Small intestine (tissue), 7 donors: ENCODE data around the gene ABL2. TPM values are rescaled to one million over a fixed set of nuclear protein-coding genes. Genes with fewer than 3 reads are reported as not detected.

Source experiments
- DNase-seq, 2 donors: peaks; one replicate each; pipeline versions ENCODE4 v3.0.0 to v3.0.0-alpha.2; 2013
- FAIRE-seq: peaks from 2 replicates; lab custom pipeline; 2012; peaks lifted over from hg19 to GRCh38; lab: Jason Lieb, UNC
- H3K27ac ChIP-seq, 3 donors: one replicate each; pipeline ENCODE4 v1.5.1; 2013; ENCODE audit warnings: low read length in 2 of 3, mild to moderate bottlenecking in 2 of 3, control low read depth in 1 of 3, inconsistent platforms in 1 of 3, low read depth in 1 of 3, moderate library complexity in 1 of 3
- H3K27me3 ChIP-seq, 3 donors: one replicate each; pipeline ENCODE4 v1.6.1; 2013; ENCODE audit warnings: low read length in 3 of 3, inconsistent platforms in 1 of 3; ENCODE audit not compliant: control insufficient read depth in 3 of 3, insufficient read depth in 3 of 3
- H3K36me3 ChIP-seq, 3 donors: one replicate each; pipeline ENCODE4 v1.6.1; 2013; ENCODE audit warnings: low read length in 3 of 3, inconsistent platforms in 1 of 3, low read depth in 1 of 3, mild to moderate bottlenecking in 1 of 3, moderate library complexity in 1 of 3; ENCODE audit not compliant: control insufficient read depth in 3 of 3, insufficient read depth in 2 of 3
- H3K4me1 ChIP-seq, 3 donors: one replicate each; pipeline ENCODE4 v1.6.1; 2013; ENCODE audit warnings: low read length in 2 of 3, inconsistent platforms in 1 of 3, low read depth in 1 of 3, mild to moderate bottlenecking in 1 of 3, moderate library complexity in 1 of 3; ENCODE audit not compliant: control insufficient read depth in 3 of 3, insufficient read depth in 2 of 3
- H3K4me3 ChIP-seq, 3 donors: one replicate each; pipeline ENCODE4 v1.5.1; 2013; ENCODE audit warnings: low read length in 3 of 3, control low read depth in 1 of 3, inconsistent platforms in 1 of 3, low read depth in 1 of 3, mild to moderate bottlenecking in 1 of 3, moderate library complexity in 1 of 3
- H3K9me3 ChIP-seq, 2 donors: one replicate each; pipeline ENCODE4 v1.6.1; 2013; ENCODE audit warnings: low read depth in 1 of 2, low read length in 1 of 2; ENCODE audit not compliant: control insufficient read depth in 2 of 2, insufficient read depth in 1 of 2
- WGBS, 3 donors: extraction: QIAGEN DNeasy Blood & Tissue Kit; methylation state at CpG; one replicate each; pipeline ENCODE4 v1.1.7; 2013; 5-methylcytosine and 5-hydroxymethylcytosine counted together
- polyA plus RNA-seq, 4 donors: library from polyadenylated mRNA; stranded (reverse) in 3 of 4; unstranded in 1 of 4; fragments of 200-250 nt in 3 of 4; fragments of 120-200 nt in 1 of 4; gene quantifications; one replicate each; pipeline versions ENCODE4 v1.2.1 to v1.2.3, GENCODE V29; 2013
- donor health status: healthy with polysubstance abuse.
- donor health status: control.
- donor health status: control.
- donor health status: Bipolar disorder and iron deficiency.
- donor health status: healthy.

Gene ABL2
- polyA plus RNA-seq, 4 donors = 1.6 to 8.1 (median 3.0) TPM

DNA sequence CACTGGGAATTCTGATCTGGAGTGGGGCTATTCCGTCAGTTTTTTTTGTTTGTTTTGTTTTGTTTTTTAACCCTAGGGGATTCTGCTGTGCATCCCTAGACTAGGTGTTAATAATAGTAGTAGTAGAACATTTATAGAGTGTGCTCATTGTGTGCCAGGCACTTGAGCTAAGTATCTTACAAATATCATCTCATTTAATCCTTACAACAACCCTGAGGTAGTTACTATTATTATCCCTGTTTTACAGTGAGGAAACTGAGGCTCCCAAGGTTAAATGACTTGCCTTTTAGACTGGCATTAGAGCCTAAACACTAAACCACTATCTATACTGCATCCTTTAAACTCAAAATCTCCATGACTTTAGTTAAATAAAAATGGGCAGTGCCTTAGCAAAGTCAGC lies 125.5 kb downstream of the ABL2 start:
- FAIRE-seq (no peak), DNase-seq (no peak)
- Histone ChIP-seq H3K27me3 (no peaks in the 10 kb centered on the region), H3K4me3 (no peak overlapping the region), H3K27ac (no peak overlapping the region), H3K36me3 (peaks cover 5 to 27% (median 9%) of the 10 kb centered on the region in 3 donors), H3K4me1 (peaks cover 0 to 3% (median 0%) of the 10 kb centered on the region in 3 donors), H3K9me3 (no peaks in the 10 kb centered on the region)
- 93 to 100% (median 96%) methylated on average over 1 of the region's 1 CpG for WGBS, 3 donors

DNA sequence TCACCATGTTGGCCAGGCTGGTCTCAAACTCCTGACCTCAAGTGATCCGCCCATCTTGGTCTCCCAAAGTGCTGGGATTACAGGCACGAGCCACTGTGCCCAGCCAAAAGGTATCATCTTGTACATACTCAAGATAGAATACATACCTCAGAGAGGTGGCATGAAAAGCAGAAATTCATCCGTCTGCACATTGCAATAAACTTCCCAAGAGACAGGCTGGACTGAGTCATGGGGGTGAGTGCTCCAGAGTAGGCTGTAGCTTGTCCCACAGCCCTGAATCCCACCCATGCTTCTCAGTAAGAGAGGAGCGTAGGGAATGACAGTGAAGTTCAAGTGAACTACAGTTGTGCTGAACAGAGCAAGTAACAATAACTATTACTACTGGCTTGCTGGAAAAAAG lies 127.9 kb downstream of the ABL2 start:
- Histone ChIP-seq H3K4me1 (peaks cover 0 to 3% (median 0%) of the 10 kb centered on the region in 3 donors), H3K27ac (no peak overlapping the region), H3K27me3 (no peaks in the 10 kb centered on the region), H3K36me3 (peaks cover 0 to 20% (median 2%) of the 10 kb centered on the region in 3 donors), H3K9me3 (no peaks in the 10 kb centered on the region), H3K4me3 (no peak overlapping the region)
- DNase-seq (no peak), FAIRE-seq (no peak)
- WGBS, 3 donors = 95 to 99% (median 98%) methylated on average over 4 of the region's 4 CpGs

DNA sequence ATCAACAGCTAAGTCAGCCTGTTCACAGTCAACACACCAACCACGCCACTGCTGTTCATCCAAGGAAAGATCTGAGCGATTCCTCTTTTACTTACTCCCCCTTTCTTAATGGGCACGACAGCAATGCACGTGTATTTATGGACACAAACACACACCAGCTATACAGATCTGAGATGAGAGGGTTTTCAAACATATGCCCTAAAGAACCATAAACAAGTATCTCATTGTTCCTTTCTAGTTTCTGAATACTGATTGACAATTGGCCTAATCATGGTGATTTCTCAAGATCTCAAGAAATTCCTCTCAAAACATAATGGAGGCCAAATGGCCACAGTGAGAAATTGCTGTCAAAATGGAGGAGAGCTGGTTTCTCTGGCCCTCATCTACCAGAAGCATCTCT lies 129.6 kb downstream of the ABL2 start:
- DNase-seq (no peak), FAIRE-seq (no peak)
- peaks cover 0 to under 1% (median 0%) of the 10 kb centered on the region in 3 donors for H3K4me1 ChIP-seq
- H3K27ac ChIP-seq = no peak overlapping the region
- WGBS, 3 donors = 93 to 96% (median 96%) methylated on average over 4 of the region's 4 CpGs
- no peaks in the 10 kb centered on the region for H3K27me3 ChIP-seq
- no peak overlapping the region for H3K4me3 ChIP-seq
- peaks cover 4 to 34% (median 5%) of the 10 kb centered on the region in 3 donors for H3K36me3 ChIP-seq
- H3K9me3 ChIP-seq = no peaks in the 10 kb centered on the region

GRCh38 chr1:179095924-179096323 lies 133.6 kb downstream of the ABL2 start:
- no peaks in the 10 kb centered on the region for H3K4me1 ChIP-seq
- H3K27ac ChIP-seq = no peak overlapping the region
- H3K4me3 ChIP-seq = no peak overlapping the region
- no peaks in the 10 kb centered on the region for H3K27me3 ChIP-seq
- H3K9me3 ChIP-seq = no peaks in the 10 kb centered on the region
- WGBS, 3 donors = 79 to 86% (median 79%) methylated on average over 3 of the region's 3 CpGs
- DNase-seq (no peak), FAIRE-seq (no peak)
- H3K36me3 ChIP-seq = peaks cover 12 to 69% (median 19%) of the 10 kb centered on the region in 3 donors

GRCh38 chr1:179095377-179095776 lies 134.1 kb downstream of the ABL2 start:
- H3K36me3 ChIP-seq = peaks cover 12 to 69% (median 19%) of the 10 kb centered on the region in 3 donors

DNA sequence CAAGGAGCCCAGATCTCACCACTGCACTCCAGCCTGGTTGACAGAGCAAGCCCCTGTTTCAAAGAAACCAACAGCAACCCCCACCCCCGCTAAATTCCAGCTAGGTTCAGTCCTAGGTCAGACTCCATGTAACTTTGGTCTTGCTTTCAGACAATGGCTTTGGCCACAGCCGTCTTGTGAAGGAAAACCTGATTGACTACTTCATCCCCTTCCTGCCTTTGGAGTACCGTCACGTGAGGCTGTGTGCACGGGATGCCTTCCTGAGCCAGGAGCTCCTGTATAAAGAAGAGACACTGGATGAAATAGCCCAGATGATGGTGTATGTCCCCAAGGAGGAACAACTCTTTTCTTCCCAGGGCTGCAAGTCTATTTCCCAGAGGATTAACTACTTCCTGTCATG lies 134.7 kb downstream of the ABL2 start:
- DNase-seq = no peak
- no peaks in the 10 kb centered on the region for H3K4me1 ChIP-seq
- 74 to 81% (median 79%) methylated on average over 5 of the region's 5 CpGs for WGBS, 3 donors
- peaks cover 12 to 72% (median 19%) of the 10 kb centered on the region in 3 donors for H3K36me3 ChIP-seq
- H3K27me3 ChIP-seq = no peaks in the 10 kb centered on the region
- H3K4me3 ChIP-seq = no peak overlapping the region
- H3K27ac ChIP-seq = no peak overlapping the region
- FAIRE-seq = no peak
- no peaks in the 10 kb centered on the region for H3K9me3 ChIP-seq

More at GRCh38 chr1:179095377-179095776, 134.1 kb downstream of the ABL2 start:
- H3K9me3 ChIP-seq = no peaks in the 10 kb centered on the region
- H3K4me1 ChIP-seq = no peaks in the 10 kb centered on the region
- no peaks in the 10 kb centered on the region for H3K27me3 ChIP-seq
- WGBS, 3 donors = 90 to 93% (median 92%) methylated on average over 4 of the region's 4 CpGs
- DNase-seq = no peak
- H3K27ac ChIP-seq = no peak overlapping the region
- no peak overlapping the region for H3K4me3 ChIP-seq
- no peak for FAIRE-seq

DNA sequence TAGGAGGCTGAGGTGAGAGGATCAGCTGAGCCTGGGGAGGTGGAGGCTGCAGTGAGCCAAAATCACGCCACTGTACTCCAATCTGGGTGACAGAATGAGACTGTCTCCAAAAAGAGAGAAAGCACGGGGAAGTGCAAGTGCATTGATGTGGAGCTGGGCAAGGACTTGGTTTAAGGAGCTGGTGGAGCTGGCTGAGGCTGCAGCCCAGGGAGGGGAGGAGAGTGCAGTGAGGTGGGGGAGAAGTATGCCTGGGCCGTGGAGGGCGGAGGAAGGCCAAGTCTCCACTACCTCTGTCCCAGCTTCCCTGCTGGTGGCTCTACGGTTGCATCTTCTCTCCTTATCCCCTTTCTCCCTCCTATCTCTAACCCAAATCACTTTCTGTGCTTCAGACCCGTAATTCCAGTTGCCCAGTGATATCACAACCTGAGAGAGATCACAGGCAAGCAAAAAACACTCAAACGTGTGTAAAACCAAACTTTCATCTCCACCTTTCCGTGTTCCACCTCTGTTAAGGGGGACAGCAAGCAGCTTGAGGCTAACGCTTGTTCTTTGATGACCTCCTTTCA lies 136.5 kb downstream of the ABL2 start:
- H3K27ac ChIP-seq = no peak overlapping the region
- no peaks in the 10 kb centered on the region for H3K9me3 ChIP-seq
- no peak for DNase-seq
- H3K36me3 ChIP-seq = peaks cover 12 to 83% (median 21%) of the 10 kb centered on the region in 3 donors
- no peak for FAIRE-seq
- H3K4me3 ChIP-seq = no peak overlapping the region
- no peaks in the 10 kb centered on the region for H3K4me1 ChIP-seq
- H3K27me3 ChIP-seq = no peaks in the 10 kb centered on the region
- WGBS, 3 donors = 83 to 91% (median 85%) methylated on average over 9 of the region's 9 CpGs

DNA sequence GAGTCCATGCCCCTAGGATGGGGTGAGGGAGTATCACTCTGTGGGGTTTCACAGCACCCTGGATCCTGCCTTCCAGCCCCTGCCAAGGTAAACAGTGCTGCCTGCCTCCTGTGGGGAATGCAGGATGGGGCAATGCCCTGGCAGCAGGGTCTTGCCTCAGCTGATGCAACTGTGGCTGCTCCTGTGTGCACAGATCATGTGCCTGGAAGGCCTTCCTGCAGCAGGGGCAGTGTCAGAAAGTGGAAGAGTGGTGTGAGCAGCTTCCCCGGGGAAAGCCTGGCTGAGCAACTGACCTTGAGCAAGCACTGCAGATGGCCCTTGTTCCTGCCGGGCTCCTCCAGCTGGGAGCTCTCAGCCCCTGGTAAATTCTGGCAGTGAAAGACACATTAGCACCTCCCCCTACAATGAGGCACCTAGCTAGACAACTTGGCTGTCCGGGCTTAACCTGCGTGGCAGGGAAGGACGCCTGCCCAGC lies 137.7 kb downstream of the ABL2 start:
- no peaks in the 10 kb centered on the region for H3K9me3 ChIP-seq
- no peak for FAIRE-seq
- peaks cover 12 to 88% (median 21%) of the 10 kb centered on the region in 3 donors for H3K36me3 ChIP-seq
- DNase-seq = no peak
- H3K4me3 ChIP-seq = no peak overlapping the region
- no peaks in the 10 kb centered on the region for H3K4me1 ChIP-seq
- 57 to 66% (median 59%) methylated on average over 5 of the region's 5 CpGs for WGBS, 3 donors
- H3K27ac ChIP-seq = peak overlapping the region in 1 of 3 donors; percentile 31
- no peaks in the 10 kb centered on the region for H3K27me3 ChIP-seq
